ENCODE measurements around the gene AARS1. TPM values are rescaled to one million over a fixed set of nuclear protein-coding genes. Genes with fewer than 3 reads are reported as not detected.
A peak's percentile ranks its signal among the peaks of the same experiment; 100 is the strongest.
"Not testable (repeated sequence)": the region's sequence is repeated elsewhere in the genome, so short reads cannot be mapped to it uniquely, and the experiment has no call there.

AARS1 gene
- total and polyA plus RNA-seq, 7 experiments from 2014 or later = 24.2 to 96.7 (median 60.3) TPM

DNA sequence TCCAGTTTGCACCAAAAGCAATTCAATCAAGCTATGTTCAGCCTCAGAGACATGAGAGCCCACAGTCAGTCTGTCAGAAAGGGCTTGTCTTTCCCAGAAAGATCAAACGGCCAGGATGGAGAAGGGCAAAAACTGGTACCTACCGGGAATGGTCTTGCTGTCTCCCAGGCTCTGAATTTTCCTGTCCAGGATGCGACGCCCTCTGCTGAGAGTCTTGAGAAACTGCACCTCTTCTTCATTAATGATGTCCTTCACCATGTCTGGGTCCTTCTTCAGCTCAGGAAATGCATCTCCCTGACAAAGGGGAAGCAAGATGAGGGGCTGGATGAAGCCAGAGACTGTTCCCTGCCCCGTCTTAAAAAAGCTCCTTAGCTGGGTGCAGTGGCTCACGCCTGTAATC, 21.8 kb downstream of the AARS1 start:
- POLR2A ChIA-PET = interaction anchor here (0.6 to 1.2 kb wide), 2 partner anchors 80 to 257 kb away, joined by 3 to 5 read pairs; no protein-coding TSS in a partner anchor
- no peak overlapping the region for H3K4me3 ChIP-seq (ENCODE audit: low read length)
- Mint-ChIP-seq H3K4me1 (peaks cover 0 to 4% (median 0%) of the 10 kb centered on the region in 7 donors), H3K36me3 (peaks cover 0 to 44% (median 22%) of the 10 kb centered on the region in 5 donors), H3K9me3 (no peaks in the 10 kb centered on the region), H3K27me3 (no peaks in the 10 kb centered on the region), H3K4me3 (no peak overlapping the region), H3K27ac (peak overlapping the region in 4 of 9 donors; percentile 2 to 57 (median 38))
- CTCF ChIA-PET = interaction anchor here (1.5 to 1.7 kb wide), 2 partner anchors 15 to 16 kb away, joined by 3 read pairs; no protein-coding TSS in a partner anchor
- intact Hi-C loops (cut with micrococcal nuclease) = no loop called here
- no peaks in the 10 kb centered on the region for H3K27me3 ChIP-seq (ENCODE audit: control insufficient read depth in 2 of 2, insufficient read depth in 2 of 2, low read length in 2 of 2)
- H3K9me3 ChIP-seq (ENCODE audit: control insufficient read depth in 2 of 3, low read length in 3 of 3) = no peaks in the 10 kb centered on the region
- DNase-seq (peak in 1 of 9 donors; percentile 22), ATAC-seq (peak; percentile 61)
- H3K36me3 ChIP-seq (ENCODE audit: control insufficient read depth in 2 of 3, insufficient read depth in 3 of 3, low read length in 3 of 3) = peaks cover 11 to 90% (median 37%) of the 10 kb centered on the region in 3 experiments
- no peak overlapping the region for H3K27ac ChIP-seq (ENCODE audit: low read depth, low read length)
- no peaks in the 10 kb centered on the region for H3K4me1 ChIP-seq (ENCODE audit: control insufficient read depth in 2 of 2, insufficient read depth in 2 of 2, low read length in 2 of 2)

DNA sequence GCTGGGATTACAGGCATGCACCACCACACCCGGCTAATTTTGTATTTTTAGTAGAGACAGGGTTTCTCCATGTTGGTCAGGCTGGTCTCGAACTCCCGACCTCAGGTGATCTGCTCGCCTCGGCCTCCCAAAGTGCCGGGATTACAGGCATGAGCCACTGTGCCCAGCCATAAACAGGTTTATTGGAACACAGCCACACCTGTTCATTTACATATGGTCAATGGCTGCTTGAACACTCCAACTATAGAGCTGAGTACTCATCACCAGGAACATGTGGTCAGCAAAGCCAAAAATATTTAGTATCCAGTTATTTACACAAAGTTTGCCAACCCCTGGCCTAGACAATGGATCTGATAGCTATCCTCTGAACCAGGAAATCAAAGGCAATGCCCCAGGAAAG, 29.4 kb downstream of the AARS1 start:
- H3K9me3 Mint-ChIP-seq; H3K4me3 ChIP-seq (ENCODE audit: low read length); H3K27me3 ChIP-seq (ENCODE audit: control insufficient read depth in 2 of 2, insufficient read depth in 2 of 2, low read length in 2 of 2); CTCF ChIA-PET; H3K27ac ChIP-seq (ENCODE audit: low read depth, low read length); H3K9me3 ChIP-seq (ENCODE audit: control insufficient read depth in 2 of 3, low read length in 3 of 3); H3K27me3 Mint-ChIP-seq; H3K4me1 Mint-ChIP-seq; H3K4me1 ChIP-seq (ENCODE audit: control insufficient read depth in 2 of 2, insufficient read depth in 2 of 2, low read length in 2 of 2); DNase-seq; H3K4me3 Mint-ChIP-seq; ATAC-seq: not testable (repeated sequence)
- intact Hi-C loops (cut with micrococcal nuclease) = loop anchor here in 1 of 2 donors (10.0 kb wide), 1 partner anchor 1835 kb away; the partner anchor contains the start of genes DHX38 and TXNL4B
- peaks cover 0 to 31% (median 12%) of the 10 kb centered on the region in 5 donors for H3K36me3 Mint-ChIP-seq
- POLR2A ChIA-PET = interaction anchor here (0.6 to 1.2 kb wide), 2 partner anchors 39 to 402 kb away, joined by 3 read pairs; partner anchors contain the start of gene DDX19B
- peaks cover 19 to 94% (median 44%) of the 10 kb centered on the region in 3 experiments for H3K36me3 ChIP-seq (ENCODE audit: control insufficient read depth in 2 of 3, insufficient read depth in 3 of 3, low read length in 3 of 3)
- peak overlapping the region in 1 of 9 donors; percentile 19 for H3K27ac Mint-ChIP-seq

DNA sequence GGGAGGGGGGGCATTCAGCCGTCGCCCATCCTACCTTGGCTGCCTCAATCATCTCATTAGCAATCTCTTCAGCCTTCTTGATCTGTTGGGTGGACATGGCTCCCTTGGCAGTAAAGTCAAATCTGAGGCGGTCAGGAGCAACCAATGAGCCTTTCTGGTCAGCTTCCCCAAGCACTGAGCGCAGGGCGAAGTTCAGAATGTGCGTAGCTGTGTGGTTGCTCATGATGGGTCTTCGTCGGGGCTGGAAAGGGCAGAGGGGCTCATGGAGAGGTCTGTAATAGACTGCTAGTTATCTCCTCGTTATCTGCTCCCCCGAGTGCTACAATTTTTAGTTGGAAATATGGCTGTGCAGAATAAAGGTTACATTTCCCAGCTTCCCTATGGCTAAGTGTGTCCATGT, 30.4 kb downstream of the AARS1 start:
- H3K4me3 ChIP-seq (ENCODE audit: low read length) = no peak overlapping the region
- Mint-ChIP-seq H3K27ac (peak overlapping the region in 1 of 9 donors; percentile 48), H3K4me1 (peaks cover 0 to 4% (median 0%) of the 10 kb centered on the region in 7 donors), H3K27me3 (no peaks in the 10 kb centered on the region), H3K36me3 (peaks cover 0 to 28% (median 9%) of the 10 kb centered on the region in 5 donors), H3K4me3 (no peak overlapping the region), H3K9me3 (no peaks in the 10 kb centered on the region)
- ATAC-seq (no peak), DNase-seq (no peak)
- intact Hi-C loops (cut with micrococcal nuclease) = loop anchor here in 1 of 2 donors (10.0 kb wide), 1 partner anchor 1836 kb away; the partner anchor contains the start of genes DHX38 and TXNL4B
- no peaks in the 10 kb centered on the region for H3K27me3 ChIP-seq (ENCODE audit: control insufficient read depth in 2 of 2, insufficient read depth in 2 of 2, low read length in 2 of 2)
- ChIA-PET POLR2A (no interaction called here), CTCF (no interaction called here)
- peaks cover 14 to 95% (median 42%) of the 10 kb centered on the region in 3 experiments for H3K36me3 ChIP-seq (ENCODE audit: control insufficient read depth in 2 of 3, insufficient read depth in 3 of 3, low read length in 3 of 3)
- no peak overlapping the region for H3K27ac ChIP-seq (ENCODE audit: low read depth, low read length)
- no peaks in the 10 kb centered on the region for H3K9me3 ChIP-seq (ENCODE audit: control insufficient read depth in 2 of 3, low read length in 3 of 3)
- H3K4me1 ChIP-seq (ENCODE audit: control insufficient read depth in 2 of 2, insufficient read depth in 2 of 2, low read length in 2 of 2) = no peaks in the 10 kb centered on the region

DNA sequence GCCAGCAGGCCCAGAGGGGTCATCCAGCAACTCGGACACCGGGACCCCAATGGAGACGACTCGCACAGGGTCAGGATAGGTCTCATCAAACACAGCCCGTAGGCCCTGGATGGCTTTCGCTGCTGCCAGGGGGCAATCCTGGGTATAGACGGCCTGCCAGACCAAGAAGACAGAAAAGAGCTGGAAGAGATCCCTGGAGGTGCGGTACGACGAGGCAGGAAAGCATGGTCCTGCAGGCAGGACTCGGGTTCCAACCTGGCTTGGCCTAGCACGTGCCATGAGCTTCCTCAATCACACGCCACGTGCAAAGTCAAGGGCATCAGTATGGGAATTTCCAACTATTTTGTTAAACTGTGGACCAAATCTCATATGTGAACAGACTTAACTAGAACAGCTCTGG, 31.2 kb downstream of the AARS1 start:
- H3K4me3 Mint-ChIP-seq = no peak overlapping the region
- peaks cover 0 to 30% (median 9%) of the 10 kb centered on the region in 5 donors for H3K36me3 Mint-ChIP-seq
- H3K27me3 Mint-ChIP-seq = no peaks in the 10 kb centered on the region
- peaks cover 0 to 4% (median 0%) of the 10 kb centered on the region in 7 donors for H3K4me1 Mint-ChIP-seq
- ChIA-PET CTCF (interaction anchor here (0.6 kb wide), 1 partner anchor 23 kb away, joined by 3 read pairs; no protein-coding TSS in a partner anchor), POLR2A (no interaction called here)
- Histone ChIP-seq H3K4me1 (ENCODE audit: control insufficient read depth in 2 of 2, insufficient read depth in 2 of 2, low read length in 2 of 2) (no peaks in the 10 kb centered on the region), H3K9me3 (ENCODE audit: control insufficient read depth in 2 of 3, low read length in 3 of 3) (no peaks in the 10 kb centered on the region), H3K36me3 (ENCODE audit: control insufficient read depth in 2 of 3, insufficient read depth in 3 of 3, low read length in 3 of 3) (peaks cover 14 to 96% (median 38%) of the 10 kb centered on the region in 3 experiments), H3K4me3 (ENCODE audit: low read length) (no peak overlapping the region), H3K27me3 (ENCODE audit: control insufficient read depth in 2 of 2, insufficient read depth in 2 of 2, low read length in 2 of 2) (no peaks in the 10 kb centered on the region), H3K27ac (ENCODE audit: low read depth, low read length) (no peak overlapping the region)
- intact Hi-C loops (cut with micrococcal nuclease) = loop anchor here in 1 of 2 donors (10.0 kb wide), 1 partner anchor 1837 kb away; the partner anchor contains the start of genes DHX38 and TXNL4B
- peak overlapping the region in 2 of 9 donors; percentile 51 to 53 for H3K27ac Mint-ChIP-seq
- no peaks in the 10 kb centered on the region for H3K9me3 Mint-ChIP-seq
- ATAC-seq (no peak), DNase-seq (no peak)

DNA sequence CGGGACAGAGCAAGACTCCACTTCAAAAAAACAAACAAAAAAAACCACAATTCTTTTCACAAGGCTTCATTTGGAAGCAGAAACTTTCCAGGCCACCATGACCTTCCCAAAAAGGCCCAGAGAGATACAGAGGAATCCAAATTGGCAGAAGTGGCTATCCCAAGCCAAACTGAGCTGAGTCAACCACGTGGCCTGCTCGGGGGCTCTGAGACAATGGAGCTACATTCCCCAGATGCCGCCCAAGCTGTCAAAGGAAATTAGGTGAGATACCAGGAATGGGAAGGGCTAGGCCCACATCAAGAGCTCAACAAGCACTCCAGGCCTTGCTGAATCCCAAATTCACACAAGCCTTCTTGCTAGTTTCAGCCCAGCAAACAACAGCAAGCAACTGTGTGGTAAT, 31.9 kb downstream of the AARS1 start:
- DNase-seq (no peak), ATAC-seq (no peak)
- no peak overlapping the region for H3K4me3 ChIP-seq (ENCODE audit: low read length)
- H3K27ac ChIP-seq (ENCODE audit: low read depth, low read length) = no peak overlapping the region
- H3K9me3 Mint-ChIP-seq = no peaks in the 10 kb centered on the region
- no peaks in the 10 kb centered on the region for H3K9me3 ChIP-seq (ENCODE audit: control insufficient read depth in 2 of 3, low read length in 3 of 3)
- intact Hi-C loops (cut with micrococcal nuclease) = loop anchor here in 1 of 2 donors (10.0 kb wide), 1 partner anchor 1837 kb away; the partner anchor contains the start of genes DHX38 and TXNL4B
- H3K27me3 Mint-ChIP-seq = no peaks in the 10 kb centered on the region
- H3K4me1 Mint-ChIP-seq = peaks cover 0 to 4% (median 0%) of the 10 kb centered on the region in 7 donors
- ChIA-PET POLR2A (no interaction called here), CTCF (no interaction called here)
- H3K4me1 ChIP-seq (ENCODE audit: control insufficient read depth in 2 of 2, insufficient read depth in 2 of 2, low read length in 2 of 2) = no peaks in the 10 kb centered on the region
- H3K27ac Mint-ChIP-seq = peak overlapping the region in 1 of 9 donors; percentile 64
- no peaks in the 10 kb centered on the region for H3K27me3 ChIP-seq (ENCODE audit: control insufficient read depth in 2 of 2, insufficient read depth in 2 of 2, low read length in 2 of 2)
- H3K4me3 Mint-ChIP-seq = no peak overlapping the region
- H3K36me3 ChIP-seq (ENCODE audit: control insufficient read depth in 2 of 3, insufficient read depth in 3 of 3, low read length in 3 of 3) = peaks cover 14 to 97% (median 33%) of the 10 kb centered on the region in 3 experiments
- H3K36me3 Mint-ChIP-seq = peaks cover 0 to 31% (median 9%) of the 10 kb centered on the region in 5 donors

DNA sequence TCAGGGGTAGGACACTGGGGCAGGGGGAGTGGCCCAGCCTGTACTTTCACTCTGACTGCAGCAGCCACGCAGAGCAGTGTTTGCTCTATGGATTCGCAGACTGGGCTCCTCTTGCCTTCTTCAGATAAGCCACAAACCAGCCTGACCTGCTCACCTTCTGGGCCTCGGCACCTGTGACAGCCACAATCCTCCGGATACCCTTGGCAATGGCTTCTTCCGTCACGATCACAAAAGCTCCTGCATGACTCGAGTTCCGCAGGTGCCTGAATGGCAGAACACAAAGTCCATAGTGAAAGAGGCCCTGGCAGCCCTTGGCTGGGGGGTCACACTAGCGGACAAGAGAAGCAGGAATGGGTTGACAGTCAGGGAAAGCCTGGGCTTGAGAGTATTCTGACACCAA, 33.7 kb downstream of the AARS1 start:
- no peaks in the 10 kb centered on the region for H3K9me3 ChIP-seq (ENCODE audit: control insufficient read depth in 2 of 3, low read length in 3 of 3)
- H3K27ac Mint-ChIP-seq = no peak overlapping the region
- intact Hi-C loops (cut with micrococcal nuclease) = loop anchor here in 1 of 2 donors (10.0 kb wide), 1 partner anchor 1839 kb away; the partner anchor contains the start of genes DHX38 and TXNL4B
- H3K4me1 Mint-ChIP-seq = peaks cover 0 to 11% (median 4%) of the 10 kb centered on the region in 7 donors
- H3K27me3 ChIP-seq (ENCODE audit: control insufficient read depth in 2 of 2, insufficient read depth in 2 of 2, low read length in 2 of 2) = no peaks in the 10 kb centered on the region
- H3K4me1 ChIP-seq (ENCODE audit: control insufficient read depth in 2 of 2, insufficient read depth in 2 of 2, low read length in 2 of 2) = peaks cover 0 to 5% of the 10 kb centered on the region in 2 donors
- DNase-seq = no peak
- ChIA-PET POLR2A (interaction anchor here (1.1 kb wide), 1 partner anchor 33 kb away, joined by 4 read pairs; no protein-coding TSS in a partner anchor), CTCF (interaction anchor here (1.0 kb wide), 1 partner anchor 36 kb away, joined by 7 read pairs; no protein-coding TSS in a partner anchor)
- no peaks in the 10 kb centered on the region for H3K27me3 Mint-ChIP-seq
- no peak overlapping the region for H3K4me3 ChIP-seq (ENCODE audit: low read length)
- H3K4me3 Mint-ChIP-seq = no peak overlapping the region
- H3K36me3 ChIP-seq (ENCODE audit: control insufficient read depth in 2 of 3, insufficient read depth in 3 of 3, low read length in 3 of 3) = peaks cover 9 to 82% (median 25%) of the 10 kb centered on the region in 3 experiments
- H3K9me3 Mint-ChIP-seq = peaks cover 0 to 3% (median 0%) of the 10 kb centered on the region in 11 donors
- ATAC-seq = no peak
- H3K27ac ChIP-seq (ENCODE audit: low read depth, low read length) = no peak overlapping the region
- H3K36me3 Mint-ChIP-seq = peaks cover 0 to 34% (median 6%) of the 10 kb centered on the region in 5 donors

Data from naive thymus-derived CD4-positive, alpha-beta T cell (primary cell).